Breast epithelium (tissue), 4 donors: ENCODE measurements around the gene WDR70. TPM values are rescaled to one million over a fixed set of nuclear protein-coding genes. Genes with fewer than 3 reads are reported as not detected.

Experiments used
- DNase-seq, 2 donors: peaks; one replicate each; pipeline ENCODE4 v3.0.0-alpha.2; 2019; ENCODE audit warnings: low spot score in 2 of 2
- H3K27ac ChIP-seq, 2 donors: fragments of 200-600 bp; sonication (generic) in 1 of 2; one replicate each; pipeline ENCODE4 v1.5.1; 2016 to 2019; ENCODE audit warnings: mild to moderate bottlenecking in 1 of 2
- H3K27me3 ChIP-seq, 2 donors: fragments of 200-600 bp; sonication (generic) in 1 of 2; one replicate each; pipeline versions ENCODE4 v1.5.1 to v1.6.0; 2017 to 2019; ENCODE audit warnings: control low read depth in 1 of 2, mild to moderate bottlenecking in 1 of 2
- H3K36me3 ChIP-seq: fragments of 200-600 bp; one replicate; pipeline ENCODE4 v1.5.1; 2019
- H3K4me1 ChIP-seq, 2 donors: fragments of 200-600 bp; sonication (generic); one replicate each; pipeline ENCODE4 v1.5.1; 2016 to 2019; ENCODE audit warnings: control low read depth in 1 of 2
- H3K4me3 ChIP-seq, 3 donors: fragments of 200-600 bp; sonication (generic); 1 replicate in 2 of 3; 2 replicates in 1 of 3; pipeline ENCODE4 v1.5.1; 2016 to 2019; ENCODE audit warnings: mild to moderate bottlenecking in 3 of 3, moderate library complexity in 2 of 3
- H3K9me3 ChIP-seq, 2 donors: fragments of 200-600 bp; sonication (generic) in 1 of 2; one replicate each; pipeline ENCODE4 v1.5.1; 2016 to 2019; ENCODE audit warnings: control low read depth in 1 of 2
- POLR2A ChIP-seq: fragments of 450-650 bp; IDR thresholded peaks from one replicate; pipeline ENCODE4 v1.6.1; 2016; ENCODE audit warnings: antibody characterized with exemption, mild to moderate bottlenecking, moderate library complexity
- POLR2AphosphoS5 ChIP-seq, 3 donors: sonication (generic); formaldehyde crosslinking; IDR thresholded peaks; one replicate each; pipeline ENCODE4 v1.6.1; 2017; ENCODE audit warnings: antibody characterized with exemption in 3 of 3
- intact Hi-C: fragments of 100-400 bp; cut with DNase I; formaldehyde crosslinking; loops from one replicate; pipeline ENCODE4 v1.15.1; 2023; ENCODE audit warnings: low total_unique reads
- total RNA-seq, 3 donors: library from RNA; depleted of rRNA; stranded (reverse); fragments of >200 nt; gene quantifications; one replicate each; pipeline ENCODE4 v1.1.0, GENCODE V29; 2016
- TF ChIP-seq, protein P1 (sequence below), 3 donors: fragments of 450-650 bp; IDR thresholded peaks; one replicate each; pipeline ENCODE4 v1.5.1; 2016 to 2017; ENCODE audit warnings: antibody characterized with exemption in 3 of 3, mild to moderate bottlenecking in 3 of 3, moderate library complexity in 3 of 3

Gene WDR70
- total RNA-seq, 3 donors from 2014 or later: 29.6 to 40.2 (median 37.0) TPM

GRCh38 chr5:37417347-37417746, 38.2 kb downstream of the WDR70 start:
- no peak overlapping the region for H3K4me3 ChIP-seq
- H3K9me3 ChIP-seq: no peaks in the 10 kb centered on the region
- H3K36me3 ChIP-seq: no peaks in the 10 kb centered on the region
- DNase-seq: no peak
- TF ChIP-seq POLR2AphosphoS5 (IDR thresholded peaks at IDR 0.05): no peak
- no peaks in the 10 kb centered on the region for H3K4me1 ChIP-seq
- H3K27ac ChIP-seq: no peak overlapping the region
- no peaks in the 10 kb centered on the region for H3K27me3 ChIP-seq
- intact Hi-C loops: no loop called here

DNA sequence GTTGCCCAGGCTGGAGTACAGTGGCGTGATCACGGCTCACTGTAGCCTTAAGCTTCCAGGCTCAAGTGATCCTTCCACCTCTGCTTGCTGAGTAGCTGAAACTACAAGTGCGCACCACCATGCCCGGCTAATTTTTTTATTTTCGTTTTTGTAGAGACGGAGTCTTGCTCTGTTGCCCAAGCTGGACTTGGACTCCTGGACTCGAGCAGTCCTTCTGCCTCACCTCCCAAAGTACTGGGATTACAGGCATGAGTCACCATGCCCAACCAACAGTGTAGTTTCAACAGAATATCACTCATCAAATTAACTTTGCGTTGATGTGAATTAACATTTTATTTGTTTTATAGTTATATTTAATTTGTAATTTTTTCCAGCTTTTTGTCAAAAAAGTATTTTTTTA, 45.3 kb downstream of the WDR70 start:
- DNase-seq: no peak
- intact Hi-C loops: no loop called here
- Histone ChIP-seq H3K4me3 (no peak overlapping the region), H3K27me3 (no peaks in the 10 kb centered on the region), H3K4me1 (no peaks in the 10 kb centered on the region), H3K36me3 (no peaks in the 10 kb centered on the region), H3K27ac (no peak overlapping the region), H3K9me3 (no peaks in the 10 kb centered on the region)
- TF ChIP-seq, protein P1, sequence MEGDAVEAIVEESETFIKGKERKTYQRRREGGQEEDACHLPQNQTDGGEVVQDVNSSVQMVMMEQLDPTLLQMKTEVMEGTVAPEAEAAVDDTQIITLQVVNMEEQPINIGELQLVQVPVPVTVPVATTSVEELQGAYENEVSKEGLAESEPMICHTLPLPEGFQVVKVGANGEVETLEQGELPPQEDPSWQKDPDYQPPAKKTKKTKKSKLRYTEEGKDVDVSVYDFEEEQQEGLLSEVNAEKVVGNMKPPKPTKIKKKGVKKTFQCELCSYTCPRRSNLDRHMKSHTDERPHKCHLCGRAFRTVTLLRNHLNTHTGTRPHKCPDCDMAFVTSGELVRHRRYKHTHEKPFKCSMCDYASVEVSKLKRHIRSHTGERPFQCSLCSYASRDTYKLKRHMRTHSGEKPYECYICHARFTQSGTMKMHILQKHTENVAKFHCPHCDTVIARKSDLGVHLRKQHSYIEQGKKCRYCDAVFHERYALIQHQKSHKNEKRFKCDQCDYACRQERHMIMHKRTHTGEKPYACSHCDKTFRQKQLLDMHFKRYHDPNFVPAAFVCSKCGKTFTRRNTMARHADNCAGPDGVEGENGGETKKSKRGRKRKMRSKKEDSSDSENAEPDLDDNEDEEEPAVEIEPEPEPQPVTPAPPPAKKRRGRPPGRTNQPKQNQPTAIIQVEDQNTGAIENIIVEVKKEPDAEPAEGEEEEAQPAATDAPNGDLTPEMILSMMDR (IDR thresholded peaks at IDR 0.05): no peak
- TF ChIP-seq POLR2AphosphoS5 (IDR thresholded peaks at IDR 0.05) (no peak), POLR2A (no peak)

- no peak overlapping the region for H3K27ac ChIP-seq
- H3K36me3 ChIP-seq: no peaks in the 10 kb centered on the region
- intact Hi-C loops: no loop called here
- H3K4me3 ChIP-seq: no peak overlapping the region
- TF ChIP-seq, protein P1 (IDR thresholded peaks at IDR 0.05): no peak
- TF ChIP-seq POLR2AphosphoS5 (IDR thresholded peaks at IDR 0.05) (no peak), POLR2A (no peak)
- H3K27me3 ChIP-seq: no peaks in the 10 kb centered on the region
- DNase-seq: no peak
- H3K9me3 ChIP-seq: no peaks in the 10 kb centered on the region
- H3K4me1 ChIP-seq: no peaks in the 10 kb centered on the region
Observed at GRCh38 chr5:37428044-37428443, 48.9 kb downstream of the WDR70 start.

GRCh38 chr5:37435261-37435660, 56.1 kb downstream of the WDR70 start:
- TF ChIP-seq POLR2AphosphoS5 (IDR thresholded peaks at IDR 0.05) (no peak), POLR2A (no peak)
- TF ChIP-seq, protein P1 (IDR thresholded peaks at IDR 0.05): no peak
- Histone ChIP-seq H3K4me3 (no peak overlapping the region), H3K27me3 (no peaks in the 10 kb centered on the region), H3K27ac (no peak overlapping the region), H3K4me1 (no peaks in the 10 kb centered on the region), H3K36me3 (peaks cover 5% of the 10 kb centered on the region), H3K9me3 (no peaks in the 10 kb centered on the region)
- intact Hi-C loops: no loop called here
- no peak for DNase-seq

DNA sequence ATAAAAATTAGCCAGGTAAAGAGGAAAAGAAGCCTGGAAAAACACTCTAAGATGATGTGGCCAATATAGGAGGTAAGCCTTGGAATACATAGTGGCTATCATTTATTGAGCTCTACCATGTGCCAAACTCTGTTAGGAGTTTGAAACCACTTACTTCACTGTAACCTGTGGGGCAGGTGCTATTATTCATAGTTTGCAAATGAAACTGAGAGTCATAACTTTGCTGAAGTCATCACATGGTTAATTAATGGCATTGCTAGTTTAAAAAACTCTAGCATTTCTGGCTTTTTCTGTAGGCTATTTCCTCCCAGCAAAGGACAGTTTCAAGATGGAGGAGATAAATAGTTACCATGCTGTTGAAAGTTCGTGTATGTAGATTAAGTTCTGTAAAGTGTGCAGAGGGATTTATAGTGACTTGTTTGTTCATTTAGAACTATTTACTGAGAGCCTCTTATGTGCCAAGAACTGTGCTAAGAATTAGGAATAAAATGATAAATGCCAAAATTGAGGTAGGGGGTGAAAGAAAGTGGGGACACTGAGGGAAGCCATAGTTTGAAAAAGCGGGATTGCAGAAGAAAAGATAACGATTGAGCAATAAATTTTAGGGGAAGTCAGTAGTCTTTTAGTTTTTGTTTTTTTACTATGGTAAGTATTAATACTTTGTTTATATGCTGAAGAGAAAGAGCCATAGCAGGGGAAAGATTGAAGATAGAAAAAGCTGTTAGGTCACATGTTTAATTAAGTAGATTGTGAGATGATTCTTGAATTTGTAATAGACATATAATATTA, 57.2 kb downstream of the WDR70 start:
- TF ChIP-seq, protein P1 (IDR thresholded peaks at IDR 0.05): no peak
- TF ChIP-seq POLR2AphosphoS5 (IDR thresholded peaks at IDR 0.05) (no peak), POLR2A (no peak)
- H3K4me1 ChIP-seq: no peaks in the 10 kb centered on the region
- H3K27ac ChIP-seq: no peak overlapping the region
- no peaks in the 10 kb centered on the region for H3K9me3 ChIP-seq
- intact Hi-C loops: no loop called here
- H3K27me3 ChIP-seq: no peaks in the 10 kb centered on the region
- peaks cover 5% of the 10 kb centered on the region for H3K36me3 ChIP-seq
- DNase-seq: no peak
- H3K4me3 ChIP-seq: no peak overlapping the region
